HepG2 (cell line): Measurements from ENCODE around the gene MPST. TPM values are rescaled to one million over a fixed set of nuclear protein-coding genes. Genes with fewer than 3 reads are reported as not detected.

Experiments
- polyA plus RNA-seq, 8 experiments: library from polyadenylated mRNA; depleted of rRNA in 3 of 8; stranded (reverse) in 7 of 8; unstranded in 1 of 8; fragments of >200 nt; fragmentation: Illumina TruSeq in 4 of 8; extraction: Trizol in 4 of 8; gene quantifications; 2 replicates each; pipeline versions ENCODE4 v1.2.1 to v1.2.3, GENCODE V29; 2011 to 2016; ENCODE audit warnings: low read depth in 4 of 8, missing spikeins in 1 of 8, mixed read lengths in 1 of 8; ENCODE audit not compliant: insufficient read depth in 1 of 8
- small RNA-seq, 3 experiments: library from RNA; depleted of rRNA; stranded (forward); fragments of <200 nt; gene quantifications; one replicate each; pipeline ENCODE3, GENCODE V24; 2012; ENCODE audit warnings: low read depth in 2 of 3, low replicate concordance in 1 of 3; ENCODE audit not compliant: insufficient read length in 3 of 3, insufficient read depth in 2 of 3
- total RNA-seq, 5 experiments: library from RNA; depleted of rRNA; stranded (reverse); fragments of >200 nt; fragmentation: Illumina TruSeq; extraction: Trizol; gene quantifications; 2 replicates each; pipeline ENCODE4 v1.2.3, GENCODE V29; 2016; ENCODE audit warnings: low read depth in 1 of 5

MPST gene
- total and polyA plus RNA-seq, 2 of the 13 experiments (the other 11 are each of a cell fraction or from before 2014, with no cell fraction given): 133 to 141 TPM

Small RNA genes lying within 50 kb of the gene (small RNA-seq; reads per million reads assigned to genes)
- gene RF00019: 0 reads per million in 3 experiments

Other genes with a start within 250 kb of the MPST start
- 0.33 TPM in 1 of 2 replicates, not detected in the other for gene IFT27, start 243.6 kb upstream of the MPST start, total RNA-seq (2016; rRNA removed; fragmentation: Illumina TruSeq; extraction: Trizol)
- gene IFT27, start 243.6 kb upstream of the MPST start, polyA plus RNA-seq (2011; rRNA removed): 0.25 and 0.33 TPM in 2 replicates
- gene PVALB, start 202.7 kb upstream of the MPST start, total RNA-seq (2016; rRNA removed; fragmentation: Illumina TruSeq; extraction: Trizol): not detected in 2 replicates
- gene PVALB, start 202.7 kb upstream of the MPST start, polyA plus RNA-seq (2011; rRNA removed): not detected in 2 replicates
- gene NCF4, start 158.7 kb upstream of the MPST start, total RNA-seq (2016; rRNA removed; fragmentation: Illumina TruSeq; extraction: Trizol): not detected in 2 replicates
- not detected in 2 replicates for gene NCF4, start 158.7 kb upstream of the MPST start, polyA plus RNA-seq (2011; rRNA removed)
- gene CSF2RB, start 106.1 kb upstream of the MPST start, total RNA-seq (2016; rRNA removed; fragmentation: Illumina TruSeq; extraction: Trizol): not detected in 2 replicates
- gene CSF2RB, start 106.1 kb upstream of the MPST start, polyA plus RNA-seq (2011; rRNA removed): not detected in 2 replicates
- gene TST, start 295 bp upstream of the MPST start, total RNA-seq (2016; rRNA removed; fragmentation: Illumina TruSeq; extraction: Trizol): 44.1 and 44.6 TPM in 2 replicates
- 63.6 and 86.4 TPM in 2 replicates for gene TST, start 295 bp upstream of the MPST start, polyA plus RNA-seq (2011; rRNA removed)
- 4.5 and 5.3 TPM in 2 replicates for gene KCTD17, start 32.0 kb downstream of the MPST start, total RNA-seq (2016; rRNA removed; fragmentation: Illumina TruSeq; extraction: Trizol)
- 11.7 and 17.4 TPM in 2 replicates for gene KCTD17, start 32.0 kb downstream of the MPST start, polyA plus RNA-seq (2011; rRNA removed)
- 1.5 and 4.2 TPM in 2 replicates for gene TMPRSS6, start 90.0 kb downstream of the MPST start, total RNA-seq (2016; rRNA removed; fragmentation: Illumina TruSeq; extraction: Trizol)
- gene TMPRSS6, start 90.0 kb downstream of the MPST start, polyA plus RNA-seq (2011; rRNA removed): 4.8 and 8.5 TPM in 2 replicates
- not detected in 2 replicates for gene IL2RB, start 130.2 kb downstream of the MPST start, total RNA-seq (2016; rRNA removed; fragmentation: Illumina TruSeq; extraction: Trizol)
- gene IL2RB, start 130.2 kb downstream of the MPST start, polyA plus RNA-seq (2011; rRNA removed): 0.05 TPM in 1 of 2 replicates, not detected in the other
- 1.5 and 2.7 TPM in 2 replicates for gene C1QTNF6, start 168.5 kb downstream of the MPST start, total RNA-seq (2016; rRNA removed; fragmentation: Illumina TruSeq; extraction: Trizol)
- gene C1QTNF6, start 168.5 kb downstream of the MPST start, polyA plus RNA-seq (2011; rRNA removed): 6.9 and 10.7 TPM in 2 replicates
- 0.39 and 0.64 TPM in 2 replicates for gene SSTR3, start 192.7 kb downstream of the MPST start, total RNA-seq (2016; rRNA removed; fragmentation: Illumina TruSeq; extraction: Trizol)
- gene SSTR3, start 192.7 kb downstream of the MPST start, polyA plus RNA-seq (2011; rRNA removed): 0.08 and 0.09 TPM in 2 replicates
- gene RAC2, start 224.5 kb downstream of the MPST start, total RNA-seq (2016; rRNA removed; fragmentation: Illumina TruSeq; extraction: Trizol): not detected in 2 replicates
- gene RAC2, start 224.5 kb downstream of the MPST start, polyA plus RNA-seq (2011; rRNA removed): 0.73 and 0.86 TPM in 2 replicates